ENCODE data around the gene PDLIM4.

The PDLIM4 gene

DNA sequence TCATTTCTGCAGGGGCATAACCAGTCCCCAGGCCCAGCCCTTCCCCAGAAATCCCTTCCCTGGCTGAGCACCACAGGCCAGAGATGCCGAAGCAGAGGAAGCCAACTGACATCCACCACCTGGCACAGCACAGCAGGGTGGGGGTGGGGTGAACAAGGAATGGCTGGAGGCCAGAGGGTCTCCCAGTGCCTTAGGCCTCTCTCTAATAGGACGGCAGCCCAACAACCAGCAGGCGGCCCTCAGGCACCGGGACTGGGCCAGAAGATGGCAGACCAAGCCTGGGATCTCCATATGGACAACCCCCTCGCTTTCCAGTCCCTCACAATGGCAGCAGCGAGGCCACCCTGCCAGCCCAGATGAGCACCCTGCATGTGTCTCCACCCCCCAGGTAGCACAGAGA, 13.2 kb downstream of the PDLIM4 start:
- no peak overlapping the region for H3K56ac ChIP-seq (ENCODE audit: low read length)
- no peak overlapping the region for H4K8ac ChIP-seq (ENCODE audit: low read depth, low read length)
- H3K4me1 ChIP-seq (ENCODE audit: control insufficient read depth, low read depth, low read length): no peaks in the 10 kb centered on the region
- no peak overlapping the region for H2BK15ac ChIP-seq (replicated peaks; ENCODE audit: low read depth)
- WGBS (ENCODE audit: extremely low coverage, insufficient coverage, low lambda C conversion rate): no CpG with 5 or more reads among the region's 6 CpGs
- no peak overlapping the region for H2BK120ac ChIP-seq (ENCODE audit: low read depth, low read length)
- H3K23ac ChIP-seq (ENCODE audit: low read length): no peak overlapping the region
- no peak overlapping the region for H3K27ac ChIP-seq (ENCODE audit: low read depth, low read length)
- H3K36me3 ChIP-seq (ENCODE audit: control insufficient read depth, insufficient read depth, low read length): no peaks in the 10 kb centered on the region
- no peak overlapping the region for H3K4me3 ChIP-seq (ENCODE audit: low read length)
- no peak overlapping the region for H2BK5ac ChIP-seq (ENCODE audit: low read length)
- no peak overlapping the region for H2AK5ac ChIP-seq (ENCODE audit: low read length)
- H3K79me1 ChIP-seq (ENCODE audit: low read length): no peaks in the 10 kb centered on the region
- no peak overlapping the region for H3K4me2 ChIP-seq (ENCODE audit: low read length)
- no peak overlapping the region for H4K5ac ChIP-seq (ENCODE audit: low read length)
- H3K79me2 ChIP-seq (ENCODE audit: control insufficient read depth, insufficient read depth, low read length): no peaks in the 10 kb centered on the region
- no peak for DNase-seq
- H3K18ac ChIP-seq (ENCODE audit: low read length): no peak overlapping the region
- H3K9ac ChIP-seq (ENCODE audit: low read length): no peak overlapping the region
- no peaks in the 10 kb centered on the region for H3K27me3 ChIP-seq (ENCODE audit: insufficient read depth, low read length, poor library complexity)
- H3K4ac ChIP-seq (ENCODE audit: low read depth, low read length): no peak overlapping the region

DNA sequence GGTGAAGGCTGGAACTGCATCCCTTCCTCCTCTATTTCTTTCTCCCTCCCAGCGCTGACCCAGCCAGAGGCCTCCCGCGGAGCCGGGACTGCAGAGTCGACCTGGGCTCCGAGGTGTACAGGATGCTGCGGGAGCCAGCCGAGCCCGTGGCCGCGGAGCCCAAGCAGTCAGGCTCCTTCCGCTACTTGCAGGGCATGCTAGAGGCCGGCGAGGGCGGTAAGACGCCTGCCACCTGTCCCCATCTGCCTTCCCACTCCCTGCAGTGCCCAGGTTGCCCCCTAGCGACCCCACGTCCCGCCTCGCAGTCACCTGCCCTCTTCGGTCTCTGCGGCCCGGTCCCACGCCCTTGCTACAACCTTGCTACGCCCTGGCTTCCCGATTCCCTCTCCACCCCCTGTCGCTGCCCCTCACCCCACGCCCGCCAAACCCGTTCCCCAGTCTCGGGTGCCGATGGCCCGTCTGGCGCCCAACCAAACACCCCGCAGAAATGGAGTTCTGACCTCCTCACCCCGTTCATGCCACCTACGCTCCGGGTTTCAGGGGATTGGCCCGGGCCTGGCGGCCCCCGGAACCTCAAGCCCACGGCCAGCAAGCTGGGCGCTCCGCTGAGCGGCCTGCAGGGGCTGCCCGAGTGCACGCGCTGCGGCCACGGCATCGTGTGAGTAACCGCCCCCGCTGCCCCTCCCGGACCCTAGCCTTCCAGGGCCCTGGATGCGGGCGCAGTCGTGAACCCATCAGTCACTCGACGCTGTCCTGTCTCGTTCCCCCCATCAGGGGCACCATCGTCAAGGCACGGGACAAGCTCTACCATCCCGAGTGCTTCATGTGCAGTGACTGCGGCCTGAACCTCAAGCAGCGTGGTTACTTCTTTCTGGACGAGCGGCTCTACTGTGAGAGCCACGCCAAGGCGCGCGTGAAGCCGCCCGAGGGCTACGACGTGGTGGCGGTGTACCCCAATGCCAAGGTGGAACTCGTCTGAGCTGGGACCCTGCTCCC, 14.1 kb downstream of the PDLIM4 start:
- no peak for DNase-seq
- no peak overlapping the region for H3K4me2 ChIP-seq (ENCODE audit: low read length)
- H3K9ac ChIP-seq (ENCODE audit: low read length): no peak overlapping the region
- H2BK15ac ChIP-seq (replicated peaks; ENCODE audit: low read depth): no peak overlapping the region
- H3K4ac ChIP-seq (ENCODE audit: low read depth, low read length): no peak overlapping the region
- H3K18ac ChIP-seq (ENCODE audit: low read length): no peak overlapping the region
- H3K27me3 ChIP-seq (ENCODE audit: insufficient read depth, low read length, poor library complexity): no peaks in the 10 kb centered on the region
- no peaks in the 10 kb centered on the region for H3K79me1 ChIP-seq (ENCODE audit: low read length)
- no peaks in the 10 kb centered on the region for H3K79me2 ChIP-seq (ENCODE audit: control insufficient read depth, insufficient read depth, low read length)
- no peak overlapping the region for H4K8ac ChIP-seq (ENCODE audit: low read depth, low read length)
- no peak overlapping the region for H3K56ac ChIP-seq (ENCODE audit: low read length)
- no peaks in the 10 kb centered on the region for H3K36me3 ChIP-seq (ENCODE audit: control insufficient read depth, insufficient read depth, low read length)
- H4K5ac ChIP-seq (ENCODE audit: low read length): no peak overlapping the region
- H3K27ac ChIP-seq (ENCODE audit: low read depth, low read length): no peak overlapping the region
- H2BK120ac ChIP-seq (ENCODE audit: low read depth, low read length): no peak overlapping the region
- H2BK5ac ChIP-seq (ENCODE audit: low read length): no peak overlapping the region
- H3K23ac ChIP-seq (ENCODE audit: low read length): no peak overlapping the region
- H2AK5ac ChIP-seq (ENCODE audit: low read length): no peak overlapping the region
- no peak overlapping the region for H3K4me3 ChIP-seq (ENCODE audit: low read length)
- no peaks in the 10 kb centered on the region for H3K4me1 ChIP-seq (ENCODE audit: control insufficient read depth, low read depth, low read length)
- WGBS (ENCODE audit: extremely low coverage, insufficient coverage, low lambda C conversion rate): no CpG with 5 or more reads among the region's 77 CpGs

DNA sequence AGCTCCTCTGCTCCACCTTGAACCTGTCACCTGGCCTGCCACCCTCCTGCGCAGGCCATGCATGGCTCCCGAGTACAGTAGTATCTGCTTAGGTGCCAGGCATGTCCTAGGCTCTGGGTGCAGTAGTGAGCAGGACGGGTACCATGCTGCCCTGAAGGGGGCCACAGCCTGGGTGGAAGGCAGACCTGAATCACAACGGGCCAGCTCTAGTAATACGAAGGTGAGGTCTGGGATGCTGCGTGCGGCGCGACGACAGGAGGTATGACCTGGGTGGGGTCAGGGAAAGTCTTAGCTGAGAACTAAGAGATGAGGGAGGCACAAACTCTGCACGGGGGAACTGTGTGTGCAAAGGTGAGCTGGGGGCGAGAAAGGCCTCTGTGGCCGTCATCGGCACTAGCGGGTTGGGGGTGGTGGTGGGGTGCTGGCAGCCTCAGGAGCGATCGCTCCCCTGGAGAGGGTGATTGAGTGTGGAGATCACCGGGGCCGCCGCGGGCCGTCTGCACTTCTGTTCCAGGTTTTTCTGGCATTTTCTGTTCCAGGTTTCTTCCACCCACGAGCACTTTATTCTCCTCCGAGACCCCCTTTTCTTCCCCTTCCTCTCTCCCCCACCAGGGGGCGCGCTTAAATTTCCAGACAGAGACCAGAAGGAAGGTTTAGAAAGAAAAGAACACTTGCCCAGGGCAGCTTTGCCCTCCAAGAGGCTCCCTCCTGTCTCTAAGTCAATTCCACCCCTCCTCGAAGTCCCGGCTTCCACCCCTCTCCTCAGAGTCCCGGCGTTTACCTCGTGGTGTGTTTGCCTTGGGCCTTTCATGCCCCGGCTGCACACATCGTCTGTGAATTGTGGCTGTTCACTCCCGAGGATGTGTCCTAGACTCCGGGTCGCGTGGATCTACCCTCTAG, 15.1 kb downstream of the PDLIM4 start:
- Histone ChIP-seq H3K56ac (ENCODE audit: low read length) (no peak overlapping the region), H3K27me3 (ENCODE audit: insufficient read depth, low read length, poor library complexity) (no peaks in the 10 kb centered on the region), H4K8ac (ENCODE audit: low read depth, low read length) (no peak overlapping the region), H3K36me3 (ENCODE audit: control insufficient read depth, insufficient read depth, low read length) (no peaks in the 10 kb centered on the region), H3K79me1 (ENCODE audit: low read length) (no peaks in the 10 kb centered on the region), H2BK120ac (ENCODE audit: low read depth, low read length) (no peak overlapping the region), H2BK5ac (ENCODE audit: low read length) (no peak overlapping the region), H3K18ac (ENCODE audit: low read length) (no peak overlapping the region), H2BK15ac (replicated peaks; ENCODE audit: low read depth) (no peak overlapping the region), H3K4ac (ENCODE audit: low read depth, low read length) (no peak overlapping the region), H3K4me1 (ENCODE audit: control insufficient read depth, low read depth, low read length) (no peaks in the 10 kb centered on the region), H3K4me3 (ENCODE audit: low read length) (no peak overlapping the region), H3K27ac (ENCODE audit: low read depth, low read length) (no peak overlapping the region), H3K9ac (ENCODE audit: low read length) (no peak overlapping the region), H2AK5ac (ENCODE audit: low read length) (no peak overlapping the region), H4K5ac (ENCODE audit: low read length) (no peak overlapping the region), H3K79me2 (ENCODE audit: control insufficient read depth, insufficient read depth, low read length) (no peaks in the 10 kb centered on the region), H3K4me2 (ENCODE audit: low read length) (no peak overlapping the region), H3K23ac (ENCODE audit: low read length) (no peak overlapping the region)
- DNase-seq: peak; percentile 85
- no CpG with 5 or more reads among the region's 37 CpGs for WGBS (ENCODE audit: extremely low coverage, insufficient coverage, low lambda C conversion rate)

DNA sequence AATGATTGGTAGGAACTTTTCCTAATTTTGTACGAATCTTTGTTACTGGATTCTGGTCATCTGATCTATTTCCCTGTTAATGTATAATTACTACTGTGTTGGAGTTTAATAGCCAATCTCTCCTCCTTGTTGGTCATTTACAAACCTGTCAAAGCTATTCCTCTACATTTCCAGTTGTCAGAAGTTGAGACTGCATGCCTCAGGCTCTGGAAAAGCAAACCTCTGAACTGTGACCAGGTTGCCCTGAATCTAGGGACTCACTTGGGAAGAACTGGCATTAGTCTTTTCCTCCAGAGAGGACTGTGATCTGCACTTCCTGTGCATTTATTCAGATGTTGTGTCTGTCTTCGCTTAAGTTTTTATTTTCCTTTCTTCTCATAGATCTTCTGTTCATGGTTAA, 16.1 kb downstream of the PDLIM4 start:
- WGBS (ENCODE audit: extremely low coverage, insufficient coverage, low lambda C conversion rate): no CpG with 5 or more reads among the region's 2 CpGs
- DNase-seq: no peak
- H3K4me2 ChIP-seq (ENCODE audit: low read length): no peak overlapping the region
- no peak overlapping the region for H3K27ac ChIP-seq (ENCODE audit: low read depth, low read length)
- no peak overlapping the region for H3K9ac ChIP-seq (ENCODE audit: low read length)
- no peak overlapping the region for H3K18ac ChIP-seq (ENCODE audit: low read length)
- H3K79me2 ChIP-seq (ENCODE audit: control insufficient read depth, insufficient read depth, low read length): no peaks in the 10 kb centered on the region
- H2BK15ac ChIP-seq (replicated peaks; ENCODE audit: low read depth): no peak overlapping the region
- H2AK5ac ChIP-seq (ENCODE audit: low read length): no peak overlapping the region
- H3K4me1 ChIP-seq (ENCODE audit: control insufficient read depth, low read depth, low read length): no peaks in the 10 kb centered on the region
- no peaks in the 10 kb centered on the region for H3K27me3 ChIP-seq (ENCODE audit: insufficient read depth, low read length, poor library complexity)
- H3K56ac ChIP-seq (ENCODE audit: low read length): no peak overlapping the region
- no peak overlapping the region for H3K4ac ChIP-seq (ENCODE audit: low read depth, low read length)
- H3K4me3 ChIP-seq (ENCODE audit: low read length): no peak overlapping the region
- no peak overlapping the region for H2BK5ac ChIP-seq (ENCODE audit: low read length)
- no peaks in the 10 kb centered on the region for H3K79me1 ChIP-seq (ENCODE audit: low read length)
- H3K36me3 ChIP-seq (ENCODE audit: control insufficient read depth, insufficient read depth, low read length): no peaks in the 10 kb centered on the region
- no peak overlapping the region for H4K5ac ChIP-seq (ENCODE audit: low read length)
- no peak overlapping the region for H3K23ac ChIP-seq (ENCODE audit: low read length)
- H2BK120ac ChIP-seq (ENCODE audit: low read depth, low read length): no peak overlapping the region
- H4K8ac ChIP-seq (ENCODE audit: low read depth, low read length): no peak overlapping the region

DNA sequence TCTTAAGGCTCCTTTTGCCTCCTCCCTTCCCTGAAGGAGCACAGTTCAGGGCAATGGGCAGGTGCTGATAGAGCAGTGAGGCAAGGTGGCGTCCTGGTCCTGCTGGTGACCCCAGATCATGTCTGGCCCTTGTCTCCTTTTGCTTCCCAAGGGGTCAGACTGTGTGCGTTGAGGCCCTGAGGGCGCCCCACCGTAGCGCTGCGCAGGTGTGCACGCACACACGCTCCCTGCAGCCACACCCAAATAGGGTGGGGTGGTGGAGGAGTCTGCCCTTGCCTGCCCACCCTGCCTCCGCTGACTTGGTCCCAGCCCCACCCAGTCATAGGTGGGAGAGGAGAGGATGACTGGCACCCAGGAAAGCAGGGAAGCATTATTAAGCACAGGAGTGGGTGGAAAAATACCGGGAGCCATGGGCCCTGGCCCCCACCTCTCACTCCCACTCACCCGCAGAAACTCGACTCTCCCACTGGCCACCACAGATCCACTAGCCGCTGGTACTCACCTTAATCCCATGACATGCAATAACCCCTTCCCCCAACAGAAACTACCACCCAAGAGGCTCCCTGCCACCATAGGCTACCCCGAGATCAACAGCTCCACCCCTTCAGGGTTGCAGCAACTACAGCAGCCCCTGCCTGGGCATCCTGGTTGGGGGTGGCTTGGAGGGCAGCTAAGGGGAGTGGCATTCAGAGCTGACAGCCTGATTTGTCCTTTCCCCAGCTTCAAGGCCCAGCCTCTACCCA, 16.7 kb downstream of the PDLIM4 start:
- H3K79me2 ChIP-seq (ENCODE audit: control insufficient read depth, insufficient read depth, low read length): no peaks in the 10 kb centered on the region
- H3K27me3 ChIP-seq (ENCODE audit: insufficient read depth, low read length, poor library complexity): no peaks in the 10 kb centered on the region
- H3K79me1 ChIP-seq (ENCODE audit: low read length): no peaks in the 10 kb centered on the region
- no peak overlapping the region for H4K5ac ChIP-seq (ENCODE audit: low read length)
- H3K27ac ChIP-seq (ENCODE audit: low read depth, low read length): no peak overlapping the region
- no peak overlapping the region for H2BK15ac ChIP-seq (replicated peaks; ENCODE audit: low read depth)
- no peak overlapping the region for H3K56ac ChIP-seq (ENCODE audit: low read length)
- H2BK5ac ChIP-seq (ENCODE audit: low read length): no peak overlapping the region
- no peaks in the 10 kb centered on the region for H3K36me3 ChIP-seq (ENCODE audit: control insufficient read depth, insufficient read depth, low read length)
- no CpG with 5 or more reads among the region's 14 CpGs for WGBS (ENCODE audit: extremely low coverage, insufficient coverage, low lambda C conversion rate)
- H3K9ac ChIP-seq (ENCODE audit: low read length): no peak overlapping the region
- H3K4me2 ChIP-seq (ENCODE audit: low read length): no peak overlapping the region
- no peak overlapping the region for H3K18ac ChIP-seq (ENCODE audit: low read length)
- no peak for DNase-seq
- no peak overlapping the region for H4K8ac ChIP-seq (ENCODE audit: low read depth, low read length)
- no peak overlapping the region for H3K4ac ChIP-seq (ENCODE audit: low read depth, low read length)
- H2BK120ac ChIP-seq (ENCODE audit: low read depth, low read length): no peak overlapping the region
- no peak overlapping the region for H2AK5ac ChIP-seq (ENCODE audit: low read length)
- no peaks in the 10 kb centered on the region for H3K4me1 ChIP-seq (ENCODE audit: control insufficient read depth, low read depth, low read length)
- H3K4me3 ChIP-seq (ENCODE audit: low read length): no peak overlapping the region
- H3K23ac ChIP-seq (ENCODE audit: low read length): no peak overlapping the region
